ENCODE measurements around the gene HEPACAM.

DNA sequence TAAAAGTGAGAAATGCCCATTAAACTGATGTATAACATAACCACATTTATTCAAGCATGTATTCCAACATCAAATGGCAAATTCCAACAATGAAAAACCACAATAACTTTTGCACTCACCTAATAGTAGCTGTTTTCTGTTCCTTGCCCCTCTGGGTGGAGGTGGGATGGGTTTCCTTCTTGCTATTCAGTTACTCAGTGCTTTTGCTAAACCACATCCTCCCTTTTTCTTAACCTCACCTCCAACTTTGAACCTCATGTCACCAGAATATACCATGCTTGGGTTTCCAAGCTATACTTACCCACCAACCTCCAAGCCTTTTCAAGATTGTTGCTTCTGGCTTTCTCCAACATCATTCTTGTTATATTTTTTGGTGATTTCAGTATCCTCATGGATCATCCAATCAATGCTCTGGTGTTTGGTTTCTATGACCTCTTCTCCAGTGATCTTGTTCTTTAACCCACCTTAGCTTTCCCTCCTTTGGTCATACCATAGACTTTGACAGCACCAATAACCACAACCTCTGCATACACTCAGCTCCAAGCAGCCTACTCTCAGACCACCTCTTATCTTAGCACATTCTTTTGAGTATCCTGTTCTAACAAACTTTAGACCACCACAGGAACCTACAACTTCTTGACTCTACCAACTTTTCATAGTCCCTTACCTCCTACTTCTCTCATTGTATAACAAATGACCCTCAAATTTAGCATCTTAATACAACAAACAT is 14.9 kb upstream of the HEPACAM start:
- TF ChIP-seq, protein P1, sequence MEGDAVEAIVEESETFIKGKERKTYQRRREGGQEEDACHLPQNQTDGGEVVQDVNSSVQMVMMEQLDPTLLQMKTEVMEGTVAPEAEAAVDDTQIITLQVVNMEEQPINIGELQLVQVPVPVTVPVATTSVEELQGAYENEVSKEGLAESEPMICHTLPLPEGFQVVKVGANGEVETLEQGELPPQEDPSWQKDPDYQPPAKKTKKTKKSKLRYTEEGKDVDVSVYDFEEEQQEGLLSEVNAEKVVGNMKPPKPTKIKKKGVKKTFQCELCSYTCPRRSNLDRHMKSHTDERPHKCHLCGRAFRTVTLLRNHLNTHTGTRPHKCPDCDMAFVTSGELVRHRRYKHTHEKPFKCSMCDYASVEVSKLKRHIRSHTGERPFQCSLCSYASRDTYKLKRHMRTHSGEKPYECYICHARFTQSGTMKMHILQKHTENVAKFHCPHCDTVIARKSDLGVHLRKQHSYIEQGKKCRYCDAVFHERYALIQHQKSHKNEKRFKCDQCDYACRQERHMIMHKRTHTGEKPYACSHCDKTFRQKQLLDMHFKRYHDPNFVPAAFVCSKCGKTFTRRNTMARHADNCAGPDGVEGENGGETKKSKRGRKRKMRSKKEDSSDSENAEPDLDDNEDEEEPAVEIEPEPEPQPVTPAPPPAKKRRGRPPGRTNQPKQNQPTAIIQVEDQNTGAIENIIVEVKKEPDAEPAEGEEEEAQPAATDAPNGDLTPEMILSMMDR (IDR thresholded peaks at IDR 0.05 in 4 of 5, conservative IDR thresholded peaks at IDR 0.05 in 1 of 5), result no peak
- TF ChIP-seq POLR2A (IDR thresholded peaks at IDR 0.05), result no peak
